Lower lobe of right lung (tissue), 2 donors: ENCODE measurements around the gene RTN1. TPM values are rescaled to one million over a fixed set of nuclear protein-coding genes. Genes with fewer than 3 reads are reported as not detected.

Source experiments
- ATAC-seq, 2 donors: fragments of 200-7000 bp; cut with Tn5 transposase; one replicate each; pipeline ENCODE4 v1.9.1; 2020 to 2022; ENCODE audit warnings: mild to moderate bottlenecking in 2 of 2, moderate library complexity in 2 of 2
- DNase-seq: peaks from one replicate; pipeline ENCODE4 v3.0.0-alpha.2; 2020
- H3K27ac ChIP-seq: fragments of 200-600 bp; one replicate; pipeline ENCODE4 v1.8.0; 2022
- H3K27me3 ChIP-seq: fragments of 200-600 bp; one replicate; pipeline ENCODE4 v1.8.0; 2022; ENCODE audit warnings: low read depth
- H3K36me3 ChIP-seq: fragments of 200-600 bp; one replicate; pipeline ENCODE4 v1.8.0; 2022; ENCODE audit warnings: mild to moderate bottlenecking
- H3K4me1 ChIP-seq: fragments of 200-600 bp; one replicate; pipeline ENCODE4 v1.8.0; 2022
- H3K4me3 ChIP-seq: fragments of 200-600 bp; one replicate; pipeline ENCODE4 v1.8.0; 2022; ENCODE audit warnings: mild to moderate bottlenecking
- H3K9me3 ChIP-seq: fragments of 200-600 bp; one replicate; pipeline ENCODE4 v1.8.0; 2022
- intact Hi-C: fragments of 100-400 bp; cut with DNase I; formaldehyde crosslinking; loops from one replicate; pipeline ENCODE4 v1.11.0; 2022
- total RNA-seq: library from RNA; stranded (reverse); fragmentation: NEBNext Ultra II Directional; extraction: Animal tissue kit (Norgen Biotek cat#: 25700); gene quantifications from one replicate; pipeline ENCODE4 v1.2.1, GENCODE V29; 2021
- TF ChIP-seq, protein P1 (sequence below): fragments of 200-600 bp; IDR thresholded peaks from one replicate; pipeline ENCODE4 v1.8.0; 2022; ENCODE audit warnings: antibody characterized with exemption, mild to moderate bottlenecking
- donor health status: DM: no; HTN: yes; CAD: no; lungs with severe emphysema.

Gene RTN1
- total RNA-seq, 1 donor from 2014 or later, result 18.2 TPM

DNA sequence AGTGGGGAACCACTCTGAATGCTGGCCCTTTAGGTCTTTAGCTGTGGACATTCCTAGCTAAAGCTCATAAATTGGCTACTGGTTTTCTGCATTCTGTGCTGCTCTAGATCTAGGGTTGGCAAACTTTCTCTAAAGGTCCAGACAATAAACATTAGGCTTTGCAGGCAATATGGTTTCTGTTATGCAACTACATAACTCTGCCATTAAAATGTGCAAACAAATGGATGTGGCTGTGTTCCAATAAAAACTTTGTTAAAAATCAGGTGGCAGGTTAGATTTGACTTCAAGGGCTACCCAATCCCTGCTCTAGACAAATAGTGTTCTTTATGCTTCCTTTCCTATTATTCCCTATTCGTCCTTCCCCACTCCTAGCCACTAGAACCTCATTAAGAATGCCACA, 42.6 kb upstream of the RTN1 start:
- Histone ChIP-seq H3K4me1 (no peaks in the 10 kb centered on the region), H3K36me3 (no peaks in the 10 kb centered on the region), H3K9me3 (no peaks in the 10 kb centered on the region), H3K27ac (no peak overlapping the region), H3K27me3 (peaks cover under 1% of the 10 kb centered on the region), H3K4me3 (no peak overlapping the region)
- ATAC-seq, result no peak
- TF ChIP-seq, protein P1, sequence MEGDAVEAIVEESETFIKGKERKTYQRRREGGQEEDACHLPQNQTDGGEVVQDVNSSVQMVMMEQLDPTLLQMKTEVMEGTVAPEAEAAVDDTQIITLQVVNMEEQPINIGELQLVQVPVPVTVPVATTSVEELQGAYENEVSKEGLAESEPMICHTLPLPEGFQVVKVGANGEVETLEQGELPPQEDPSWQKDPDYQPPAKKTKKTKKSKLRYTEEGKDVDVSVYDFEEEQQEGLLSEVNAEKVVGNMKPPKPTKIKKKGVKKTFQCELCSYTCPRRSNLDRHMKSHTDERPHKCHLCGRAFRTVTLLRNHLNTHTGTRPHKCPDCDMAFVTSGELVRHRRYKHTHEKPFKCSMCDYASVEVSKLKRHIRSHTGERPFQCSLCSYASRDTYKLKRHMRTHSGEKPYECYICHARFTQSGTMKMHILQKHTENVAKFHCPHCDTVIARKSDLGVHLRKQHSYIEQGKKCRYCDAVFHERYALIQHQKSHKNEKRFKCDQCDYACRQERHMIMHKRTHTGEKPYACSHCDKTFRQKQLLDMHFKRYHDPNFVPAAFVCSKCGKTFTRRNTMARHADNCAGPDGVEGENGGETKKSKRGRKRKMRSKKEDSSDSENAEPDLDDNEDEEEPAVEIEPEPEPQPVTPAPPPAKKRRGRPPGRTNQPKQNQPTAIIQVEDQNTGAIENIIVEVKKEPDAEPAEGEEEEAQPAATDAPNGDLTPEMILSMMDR, result no peak
- intact Hi-C loops, result no loop called here
- no peak for DNase-seq

DNA sequence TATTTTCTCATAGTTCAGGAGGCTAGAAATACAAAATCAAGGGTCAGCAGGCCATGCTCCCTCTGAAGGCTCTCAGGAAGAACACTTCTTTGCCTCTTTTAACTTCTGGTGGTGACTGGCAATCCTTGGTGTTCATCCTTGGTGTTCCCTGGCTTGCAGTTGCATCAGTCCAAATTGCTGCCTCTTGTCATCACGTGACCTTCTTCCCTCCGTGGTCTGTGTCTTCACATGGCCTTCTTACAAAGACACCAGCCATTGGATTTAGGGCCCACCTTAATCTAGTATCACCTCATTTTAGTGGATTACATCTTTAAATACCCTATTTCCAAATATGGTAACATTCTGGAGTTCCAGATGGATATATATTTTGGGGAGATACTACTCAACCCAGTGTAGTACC, 41.9 kb upstream of the RTN1 start:
- H3K27ac ChIP-seq, result no peak overlapping the region
- H3K4me1 ChIP-seq, result no peaks in the 10 kb centered on the region
- no peaks in the 10 kb centered on the region for H3K27me3 ChIP-seq
- no peaks in the 10 kb centered on the region for H3K9me3 ChIP-seq
- TF ChIP-seq, protein P1, result no peak
- no peak for DNase-seq
- no peaks in the 10 kb centered on the region for H3K36me3 ChIP-seq
- H3K4me3 ChIP-seq, result no peak overlapping the region
- no peak for ATAC-seq
- intact Hi-C loops, result no loop called here

DNA sequence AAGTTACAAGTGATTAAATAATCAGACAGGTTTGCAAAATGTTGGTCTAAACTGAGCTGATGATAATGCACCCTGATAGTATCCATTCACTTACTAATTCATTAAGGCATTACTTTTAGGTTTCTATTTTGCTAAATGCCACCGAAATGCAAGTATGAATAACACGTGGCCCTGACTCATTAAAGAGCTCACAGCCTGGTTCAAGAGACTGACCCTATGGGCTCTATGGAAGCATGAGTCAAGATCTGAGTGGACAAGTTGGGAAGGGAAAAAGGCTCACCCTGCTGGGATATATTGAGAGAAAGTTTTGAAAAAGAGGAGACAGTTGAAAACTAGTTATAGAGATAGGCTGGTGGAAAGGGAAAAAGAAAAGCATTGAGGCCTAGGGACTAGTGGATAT, 34.6 kb upstream of the RTN1 start:
- intact Hi-C loops, result no loop called here
- TF ChIP-seq, protein P1, result no peak

DNA sequence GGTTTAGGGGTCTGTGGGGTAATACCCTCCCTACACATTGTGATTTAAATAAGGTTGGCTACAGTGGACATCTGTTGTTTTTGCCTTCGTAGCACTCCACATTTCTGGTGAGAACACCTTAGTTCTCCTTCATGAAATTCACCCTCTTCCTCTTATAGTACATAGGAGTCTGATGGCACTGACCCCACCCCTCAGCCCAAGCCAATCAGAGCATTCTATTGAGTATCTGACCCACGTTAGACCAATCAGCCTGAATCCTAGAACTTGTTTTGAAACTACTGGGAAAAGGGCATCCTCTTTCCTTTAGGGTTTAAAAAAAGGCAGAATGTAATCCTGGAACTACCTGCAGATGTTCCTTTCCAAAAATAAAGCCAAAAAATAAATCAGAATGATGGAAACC, 33.6 kb upstream of the RTN1 start:
- Histone ChIP-seq H3K27me3 (no peaks in the 10 kb centered on the region), H3K9me3 (no peaks in the 10 kb centered on the region), H3K27ac (no peak overlapping the region), H3K4me1 (no peaks in the 10 kb centered on the region), H3K4me3 (no peak overlapping the region), H3K36me3 (no peaks in the 10 kb centered on the region)
- no peak for ATAC-seq
- no peak for DNase-seq
- intact Hi-C loops, result no loop called here
- TF ChIP-seq, protein P1, result no peak

More for the DNA sequence above, 34.6 kb upstream of the RTN1 start:
- DNase-seq, result no peak
- H3K4me3 ChIP-seq, result no peak overlapping the region
- no peaks in the 10 kb centered on the region for H3K9me3 ChIP-seq
- no peak overlapping the region for H3K27ac ChIP-seq
- no peaks in the 10 kb centered on the region for H3K4me1 ChIP-seq
- no peaks in the 10 kb centered on the region for H3K27me3 ChIP-seq
- ATAC-seq, result no peak
- H3K36me3 ChIP-seq, result no peaks in the 10 kb centered on the region

DNA sequence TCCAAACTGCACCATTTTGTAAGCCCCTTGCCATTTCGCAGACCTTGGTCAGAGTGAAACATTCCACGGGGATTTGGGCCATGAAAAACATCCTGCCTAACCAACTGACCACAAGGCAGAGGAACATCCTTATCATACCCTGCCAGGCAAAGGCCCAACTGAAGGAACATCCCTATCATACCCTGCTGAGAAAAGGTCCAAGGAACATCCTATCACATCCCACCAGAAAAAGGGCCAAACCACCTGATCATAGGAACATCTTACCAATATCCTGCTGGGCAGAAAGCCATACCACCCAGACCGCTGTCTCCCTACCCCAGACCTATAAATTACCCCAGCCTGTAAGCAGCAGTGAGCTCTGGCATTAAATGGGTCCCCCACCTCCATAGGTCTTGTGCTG, 30.0 kb upstream of the RTN1 start:
- no peak for DNase-seq
- ATAC-seq, result no peak
- TF ChIP-seq, protein P1, result no peak
- H3K36me3 ChIP-seq, result no peaks in the 10 kb centered on the region
- intact Hi-C loops, result no loop called here
- H3K27ac ChIP-seq, result no peak overlapping the region
- H3K27me3 ChIP-seq, result no peaks in the 10 kb centered on the region
- H3K4me1 ChIP-seq, result no peaks in the 10 kb centered on the region
- no peak overlapping the region for H3K4me3 ChIP-seq
- H3K9me3 ChIP-seq, result no peaks in the 10 kb centered on the region
